Measurements from ENCODE around the gene GPRC5A.

- TF ChIP-seq ZNF292 (tag by site-specific recombination; IDR thresholded peaks at IDR 0.05; ENCODE audit: borderline replicate concordance, low read depth) (no peak), KLF1 (tag by site-specific recombination; IDR thresholded peaks at IDR 0.05) (no peak), ZNF138 (tag by site-specific recombination; IDR thresholded peaks at IDR 0.05; ENCODE audit: borderline replicate concordance) (no peak), KLF9 (tag by site-specific recombination; IDR thresholded peaks at IDR 0.05; ENCODE audit: low read depth) (no peak), CTCF (tag by site-specific recombination; IDR thresholded peaks at IDR 0.05) (no peak), ZNF585B (tag by site-specific recombination; IDR thresholded peaks at IDR 0.05) (no peak)
These were observed 63.0 kb downstream of the GPRC5A start for GRCh38 chr12:12954356-12954755.

Data from HEK293 (cell line).